Activated naive CD4-positive, alpha-beta T cell treated with anti-CD3 and anti-CD28 coated beads for 36 hours (primary cell): ENCODE results near the gene NMNAT3. TPM values are rescaled to one million over a fixed set of nuclear protein-coding genes. Genes with fewer than 3 reads are reported as not detected.

Experiments used
- CTCF ChIA-PET: fragments of 350-600 bp; sonication (Branson Sonifier 250); formaldehyde crosslinking; loops from one replicate; lab custom pipeline; 2021; ENCODE audit warnings: antibody characterized with exemption; lab: Charles Lee
- DNase-seq: peaks from one replicate; pipeline ENCODE4 v3.0.0-alpha.2; 2020
- H3K27ac Mint-ChIP-seq: one replicate; pipeline ENCODE4 v1.8.0; 2021; ENCODE audit warnings: mild to moderate bottlenecking, mixed read lengths
- H3K27me3 Mint-ChIP-seq: one replicate; pipeline ENCODE4 v1.8.0; 2021; ENCODE audit warnings: low read depth, mixed read lengths
- H3K36me3 Mint-ChIP-seq: one replicate; pipeline ENCODE4 v1.8.0; 2021; ENCODE audit warnings: low read depth, mixed read lengths
- H3K4me1 Mint-ChIP-seq: one replicate; pipeline ENCODE4 v1.8.0; 2021; ENCODE audit warnings: low read depth, mixed read lengths
- H3K4me3 Mint-ChIP-seq: one replicate; pipeline ENCODE4 v1.8.0; 2021; ENCODE audit warnings: mild to moderate bottlenecking, moderate library complexity, mixed read lengths
- H3K9me3 Mint-ChIP-seq: one replicate; pipeline ENCODE4 v1.8.0; 2021; ENCODE audit warnings: mixed read lengths
- intact Hi-C: fragments of 100-400 bp; cut with micrococcal nuclease; formaldehyde crosslinking; loops from one replicate; pipeline ENCODE4 v1.15.1; 2023
- total RNA-seq, 2 experiments: library from RNA; stranded (reverse); gene quantifications; one replicate each; pipeline ENCODE4 v1.2.3, GENCODE V29; 2021

NMNAT3 gene
- total RNA-seq, 2 experiments from 2014 or later = 6.2 to 7.6 TPM

DNA sequence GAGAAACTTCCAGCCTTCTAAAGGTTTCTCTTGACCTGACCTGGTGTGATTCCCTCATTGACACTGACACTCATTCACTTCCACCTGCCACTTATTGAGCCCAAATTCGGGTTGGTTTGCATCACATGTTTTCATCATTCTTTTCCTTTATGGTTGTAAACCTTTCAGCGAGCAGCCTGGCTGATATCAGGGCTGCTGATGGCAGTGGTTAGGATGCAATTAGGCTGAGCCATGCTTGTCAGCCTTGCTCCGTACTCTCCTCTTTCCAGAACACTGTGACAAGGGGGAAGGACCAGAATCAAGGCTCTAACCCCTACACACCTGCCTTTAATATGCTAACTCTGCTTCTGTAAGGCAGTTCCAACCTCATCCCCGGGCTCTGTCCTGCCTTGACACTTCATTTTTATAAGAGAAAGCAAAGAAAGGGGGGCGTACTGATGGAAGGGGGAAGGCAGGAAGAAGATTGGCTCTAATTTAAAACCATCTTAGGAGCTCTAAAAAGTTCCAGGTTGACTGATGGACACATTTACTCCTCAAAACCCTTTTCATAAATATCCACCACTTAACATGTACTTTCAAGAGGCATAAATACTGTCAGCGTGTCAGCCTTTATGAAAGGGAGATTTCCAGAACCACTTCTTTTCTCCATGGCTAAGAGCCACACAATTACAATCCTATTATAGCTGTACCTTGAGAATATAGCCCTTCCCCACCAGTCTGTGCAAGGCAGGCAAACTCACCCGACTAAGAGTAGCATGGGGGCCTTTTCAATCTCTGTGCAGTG is 5.7 kb downstream of the NMNAT3 start:
- no peak overlapping the region for H3K27ac Mint-ChIP-seq
- no peaks in the 10 kb centered on the region for H3K9me3 Mint-ChIP-seq
- no peak overlapping the region for H3K4me3 Mint-ChIP-seq
- H3K36me3 Mint-ChIP-seq = no peaks in the 10 kb centered on the region
- CTCF ChIA-PET = no interaction called here
- intact Hi-C loops = loop anchor here (10.0 kb wide), 1 partner anchor 1273 kb away; the partner anchor contains the start of gene SLC25A36
- no peaks in the 10 kb centered on the region for H3K27me3 Mint-ChIP-seq
- H3K4me1 Mint-ChIP-seq = peaks cover 7% of the 10 kb centered on the region
- DNase-seq = no peak

GRCh38 chr3:139671107-139671506 is 6.7 kb downstream of the NMNAT3 start:
- H3K27ac Mint-ChIP-seq = no peak overlapping the region
- intact Hi-C loops = loop anchor here (10.0 kb wide), 1 partner anchor 1274 kb away; the partner anchor contains the start of gene SLC25A36

DNA sequence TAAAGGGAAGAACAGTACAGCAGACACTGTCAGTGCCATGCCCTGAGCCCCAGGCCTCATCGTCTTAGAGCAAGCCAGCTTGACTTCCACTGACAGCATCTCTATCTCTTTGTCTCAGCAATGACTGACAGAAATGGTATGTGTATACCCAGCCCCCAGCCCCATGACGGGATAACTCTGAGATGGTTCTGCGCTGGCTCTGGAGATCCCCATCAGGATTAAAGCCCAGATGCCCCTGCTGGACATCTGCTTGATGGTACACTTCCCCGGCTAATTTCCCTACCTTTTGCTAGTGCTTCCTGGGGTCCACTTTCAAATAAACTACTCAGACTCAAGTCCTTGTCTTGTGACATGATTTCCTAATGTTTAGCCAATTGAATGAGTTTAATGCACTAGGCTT is 7.6 kb downstream of the NMNAT3 start:
- Mint-ChIP-seq H3K9me3 (no peaks in the 10 kb centered on the region), H3K36me3 (no peaks in the 10 kb centered on the region), H3K4me1 (no peaks in the 10 kb centered on the region), H3K27ac (no peak overlapping the region), H3K27me3 (no peaks in the 10 kb centered on the region), H3K4me3 (no peak overlapping the region)
- no peak for DNase-seq
- intact Hi-C loops = loop anchor here (10.0 kb wide), 1 partner anchor 1275 kb away; the partner anchor contains the start of gene SLC25A36
- CTCF ChIA-PET = no interaction called here

More at GRCh38 chr3:139671107-139671506, 6.7 kb downstream of the NMNAT3 start:
- Mint-ChIP-seq H3K9me3 (no peaks in the 10 kb centered on the region), H3K36me3 (no peaks in the 10 kb centered on the region), H3K4me1 (no peaks in the 10 kb centered on the region), H3K4me3 (no peak overlapping the region), H3K27me3 (no peaks in the 10 kb centered on the region)
- no peak for DNase-seq
- CTCF ChIA-PET = no interaction called here

DNA sequence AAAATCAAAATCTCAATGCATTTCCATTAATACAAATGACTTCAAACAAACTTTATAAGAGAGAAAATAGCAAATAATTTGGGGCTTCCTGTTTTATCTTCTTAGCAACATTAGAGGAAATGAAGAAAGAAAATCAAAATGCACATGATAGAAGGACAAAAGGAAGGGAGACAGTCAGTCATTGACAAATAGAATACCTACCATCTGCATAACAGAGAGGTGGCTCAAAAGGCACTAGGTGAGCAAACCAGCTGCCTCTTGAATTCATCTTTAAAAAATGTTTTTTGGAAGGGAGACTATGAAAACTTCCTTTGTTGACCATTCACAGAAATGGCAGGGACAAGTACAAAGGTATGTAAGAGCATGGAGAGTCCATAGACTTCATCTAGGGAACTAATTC is 9.4 kb downstream of the NMNAT3 start:
- Mint-ChIP-seq H3K36me3 (no peaks in the 10 kb centered on the region), H3K27me3 (no peaks in the 10 kb centered on the region), H3K4me3 (no peak overlapping the region), H3K4me1 (no peaks in the 10 kb centered on the region), H3K27ac (no peak overlapping the region), H3K9me3 (no peaks in the 10 kb centered on the region)
- intact Hi-C loops = no loop called here
- no peak for DNase-seq
- CTCF ChIA-PET = no interaction called here

DNA sequence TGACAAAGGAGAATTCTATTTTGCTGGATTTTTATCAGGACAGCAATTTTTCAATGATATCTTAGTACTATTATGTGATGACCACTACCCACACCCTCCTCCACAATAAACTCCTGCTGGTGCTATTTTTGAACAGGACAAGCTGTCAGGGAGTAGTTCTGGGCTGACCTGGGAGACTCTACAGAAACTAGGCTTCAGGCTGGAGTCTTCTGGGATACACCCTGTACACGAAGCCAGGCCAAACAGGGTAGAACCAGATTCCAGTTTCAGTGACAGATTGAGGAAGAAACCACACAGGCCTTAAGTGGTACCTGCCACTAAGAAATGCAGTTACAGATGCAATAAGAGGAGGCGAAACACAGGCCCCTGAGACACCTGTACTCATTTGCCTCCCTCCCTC is 12.8 kb downstream of the NMNAT3 start:
- H3K36me3 Mint-ChIP-seq = peaks cover 4% of the 10 kb centered on the region
- no peak overlapping the region for H3K4me3 Mint-ChIP-seq
- no peak overlapping the region for H3K27ac Mint-ChIP-seq
- intact Hi-C loops = no loop called here
- no peaks in the 10 kb centered on the region for H3K4me1 Mint-ChIP-seq
- no peaks in the 10 kb centered on the region for H3K9me3 Mint-ChIP-seq
- CTCF ChIA-PET = interaction anchor here (0.5 kb wide), 1 partner anchor 10 kb away, joined by 6 read pairs; no protein-coding TSS in a partner anchor
- DNase-seq = no peak
- no peaks in the 10 kb centered on the region for H3K27me3 Mint-ChIP-seq

DNA sequence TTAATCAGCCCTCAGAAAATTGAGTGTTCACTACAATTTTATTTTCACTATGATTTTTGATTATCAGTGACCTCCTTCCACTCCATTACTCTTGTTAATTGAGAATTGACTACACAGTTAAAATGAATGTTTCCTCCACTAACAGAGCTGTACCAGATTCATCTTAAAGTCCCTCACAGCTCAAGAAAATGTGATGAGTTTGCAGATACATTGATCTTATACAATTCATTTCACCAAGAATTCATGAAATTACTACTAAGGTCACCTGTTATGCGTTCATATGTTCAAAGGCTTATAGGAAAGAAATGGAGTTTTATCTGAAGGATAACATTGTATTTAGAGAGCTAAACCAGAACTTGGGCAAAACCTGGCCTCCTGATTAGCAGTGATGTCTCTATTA is 17.5 kb downstream of the NMNAT3 start:
- no peak overlapping the region for H3K27ac Mint-ChIP-seq
- no peaks in the 10 kb centered on the region for H3K4me1 Mint-ChIP-seq
- no peak overlapping the region for H3K4me3 Mint-ChIP-seq
- intact Hi-C loops = no loop called here
- CTCF ChIA-PET = no interaction called here
- no peaks in the 10 kb centered on the region for H3K9me3 Mint-ChIP-seq
- no peak for DNase-seq
- H3K27me3 Mint-ChIP-seq = no peaks in the 10 kb centered on the region
- peaks cover 4% of the 10 kb centered on the region for H3K36me3 Mint-ChIP-seq

DNA sequence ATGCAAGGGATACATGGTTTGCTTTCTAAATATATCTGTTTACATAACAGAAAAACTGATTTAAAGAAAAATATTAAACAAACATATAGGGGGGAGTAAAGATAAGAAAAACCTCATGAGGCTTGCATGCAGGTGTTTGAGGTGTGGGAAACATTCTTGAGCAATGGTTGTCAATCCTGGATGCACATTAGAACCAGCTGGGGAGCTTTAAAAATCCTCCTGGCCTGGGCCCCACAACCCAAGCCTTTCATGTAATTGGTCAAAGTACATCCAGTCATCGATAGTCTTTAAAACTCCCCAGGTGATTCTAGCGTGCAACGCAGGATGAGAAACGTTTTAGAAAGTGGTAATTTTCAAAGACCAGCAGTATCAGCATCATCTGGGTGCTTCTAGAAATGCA is 18.3 kb downstream of the NMNAT3 start:
- Mint-ChIP-seq H3K4me3 (no peak overlapping the region), H3K9me3 (no peaks in the 10 kb centered on the region), H3K4me1 (no peaks in the 10 kb centered on the region), H3K36me3 (peaks cover 4% of the 10 kb centered on the region), H3K27me3 (no peaks in the 10 kb centered on the region), H3K27ac (no peak overlapping the region)
- DNase-seq = no peak
- CTCF ChIA-PET = no interaction called here
- intact Hi-C loops = no loop called here

GRCh38 chr3:139657936-139658335 is 19.8 kb downstream of the NMNAT3 start:
- H3K36me3 Mint-ChIP-seq = peaks cover 4% of the 10 kb centered on the region
- no peaks in the 10 kb centered on the region for H3K27me3 Mint-ChIP-seq
- no peak overlapping the region for H3K4me3 Mint-ChIP-seq
- CTCF ChIA-PET = no interaction called here
- intact Hi-C loops = no loop called here
- H3K27ac Mint-ChIP-seq = no peak overlapping the region
- no peak for DNase-seq
- no peaks in the 10 kb centered on the region for H3K4me1 Mint-ChIP-seq
- H3K9me3 Mint-ChIP-seq = no peaks in the 10 kb centered on the region

GRCh38 chr3:139657434-139657833 is 20.3 kb downstream of the NMNAT3 start:
- Mint-ChIP-seq H3K4me1 (no peaks in the 10 kb centered on the region), H3K27ac (no peak overlapping the region), H3K36me3 (peaks cover 4% of the 10 kb centered on the region), H3K4me3 (no peak overlapping the region), H3K9me3 (no peaks in the 10 kb centered on the region), H3K27me3 (no peaks in the 10 kb centered on the region)
- DNase-seq = no peak
- intact Hi-C loops = no loop called here
- CTCF ChIA-PET = no interaction called here

GRCh38 chr3:139655909-139656595 is 21.7 kb downstream of the NMNAT3 start:
- Mint-ChIP-seq H3K27ac (no peak overlapping the region), H3K36me3 (no peaks in the 10 kb centered on the region), H3K4me3 (no peak overlapping the region), H3K9me3 (no peaks in the 10 kb centered on the region), H3K4me1 (no peaks in the 10 kb centered on the region), H3K27me3 (no peaks in the 10 kb centered on the region)
- intact Hi-C loops = no loop called here
- no peak for DNase-seq
- CTCF ChIA-PET = interaction anchor here (0.7 kb wide), 1 partner anchor 23 kb away, joined by 3 read pairs; no protein-coding TSS in a partner anchor

DNA sequence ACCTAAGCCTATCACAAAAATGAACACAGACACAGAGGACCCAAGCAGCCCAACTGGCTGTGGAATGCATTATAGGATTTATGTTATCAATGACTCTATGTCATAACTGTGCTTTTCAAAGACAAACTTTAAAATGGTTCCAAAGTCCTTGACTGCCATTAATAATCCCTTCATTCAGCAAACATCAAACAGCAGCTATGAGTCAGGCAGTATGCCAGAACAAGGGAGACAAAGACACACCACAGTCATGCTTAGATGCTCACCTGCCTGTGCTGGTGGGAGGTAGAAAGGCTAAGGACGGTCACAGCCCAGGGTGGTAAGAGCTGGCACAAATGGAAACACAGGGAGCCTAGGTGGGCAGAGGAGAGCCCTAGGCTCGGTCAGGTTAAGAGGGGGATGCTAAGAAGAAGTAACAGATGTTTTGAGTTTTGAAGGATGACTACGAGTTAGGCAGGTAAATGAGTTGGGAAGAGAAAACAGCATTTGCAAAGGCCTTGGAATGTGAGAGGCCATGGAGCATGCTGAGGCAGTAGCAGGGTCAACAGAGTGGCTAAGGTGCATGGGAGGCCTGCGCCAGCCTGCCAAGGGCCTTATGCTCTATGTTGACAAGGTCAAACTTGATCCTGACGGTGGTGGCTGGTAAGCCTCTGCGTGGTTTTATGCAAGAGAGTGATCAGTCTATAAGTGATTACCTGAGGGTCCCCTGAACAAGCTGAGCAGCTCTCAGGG is 23.0 kb downstream of the NMNAT3 start:
- no peak overlapping the region for H3K27ac Mint-ChIP-seq
- no peaks in the 10 kb centered on the region for H3K27me3 Mint-ChIP-seq
- intact Hi-C loops = no loop called here
- no peak for DNase-seq
- no peaks in the 10 kb centered on the region for H3K9me3 Mint-ChIP-seq
- H3K36me3 Mint-ChIP-seq = no peaks in the 10 kb centered on the region
- CTCF ChIA-PET = no interaction called here
- H3K4me1 Mint-ChIP-seq = no peaks in the 10 kb centered on the region
- H3K4me3 Mint-ChIP-seq = no peak overlapping the region

DNA sequence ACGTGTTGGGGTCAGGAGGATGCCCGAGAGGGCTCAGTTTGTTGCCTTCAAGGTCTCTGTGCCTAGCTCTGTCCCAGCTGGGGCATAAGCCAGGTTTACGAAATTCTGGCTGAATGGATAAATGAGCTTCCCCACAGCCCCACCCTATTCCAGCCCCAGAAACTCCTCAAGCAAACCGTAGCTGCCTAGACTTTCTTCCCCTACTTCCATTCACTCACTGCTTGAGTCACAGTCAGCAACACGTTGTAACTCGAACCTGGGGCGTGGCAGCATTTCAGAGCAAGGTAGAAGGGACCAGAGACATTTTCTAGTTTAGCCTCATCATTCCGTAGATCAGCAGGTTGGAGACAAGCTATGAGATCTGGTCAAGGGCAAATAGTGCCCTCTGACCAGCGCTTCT is 24.2 kb downstream of the NMNAT3 start:
- DNase-seq = no peak
- no peaks in the 10 kb centered on the region for H3K9me3 Mint-ChIP-seq
- no peak overlapping the region for H3K4me3 Mint-ChIP-seq

More for the DNA sequence above, 24.2 kb downstream of the NMNAT3 start:
- no peak overlapping the region for H3K27ac Mint-ChIP-seq
- intact Hi-C loops = no loop called here
- no peaks in the 10 kb centered on the region for H3K4me1 Mint-ChIP-seq
- CTCF ChIA-PET = interaction anchor here (0.6 to 1.0 kb wide), 2 partner anchors 9 to 236 kb away, joined by 3 read pairs; no protein-coding TSS in a partner anchor
- H3K27me3 Mint-ChIP-seq = no peaks in the 10 kb centered on the region
- H3K36me3 Mint-ChIP-seq = no peaks in the 10 kb centered on the region
